Activated CD8-positive, alpha-beta memory T cell treated with anti-CD3 and anti-CD28 coated beads, Interleukin-2, amount 50 U/mL, for 1 hour (primary cell): ENCODE measurements around the gene NXN.
"Not testable (repeated sequence)": the region's sequence is repeated elsewhere in the genome, so short reads cannot be mapped to it uniquely, and the experiment has no call there.

Experiments
- DNase-seq: peaks from one replicate; pipeline ENCODE4 v3.0.0-alpha.2; 2020; ENCODE audit errors: extremely low read depth

The NXN gene

GRCh38 chr17:773467-774312, 205.9 kb downstream of the NXN start:
- DNase-seq = no peak

GRCh38 chr17:773016-773415, 206.6 kb downstream of the NXN start:
- DNase-seq = no peak

GRCh38 chr17:767076-767475, 212.5 kb downstream of the NXN start:
- no peak for DNase-seq

- no peak for DNase-seq
These were observed 219.2 kb downstream of the NXN start for GRCh38 chr17:760371-760770.

GRCh38 chr17:759964-760363, 219.6 kb downstream of the NXN start:
- no peak for DNase-seq

GRCh38 chr17:756010-756567, 223.5 kb downstream of the NXN start:
- DNase-seq = not testable (repeated sequence)

GRCh38 chr17:755319-755961, 224.1 kb downstream of the NXN start:
- not testable (repeated sequence) for DNase-seq

- DNase-seq = no peak
These were observed 226.2 kb downstream of the NXN start for GRCh38 chr17:753418-753817.

- no peak for DNase-seq
These were observed 226.9 kb downstream of the NXN start for GRCh38 chr17:752620-753219.

- peak; percentile 88 for DNase-seq
These were observed 227.5 kb downstream of the NXN start, which contains the start of gene GEMIN4 for GRCh38 chr17:752002-752619. Gene GEMIN4 (minus strand): TSS chr17:752264. CDS start chr17:752142, 122 bp downstream.

- DNase-seq = no peak
These were observed 228.1 kb downstream of the NXN start for GRCh38 chr17:751269-752001.

- DNase-seq = no peak
These were observed 229.0 kb downstream of the NXN start for GRCh38 chr17:750431-751037.

- not testable (repeated sequence) for DNase-seq
These were observed 230.2 kb downstream of the NXN start for GRCh38 chr17:749359-749758.
